H9 (cell line): Measurements from ENCODE around the gene LAMP5. TPM values are rescaled to one million over a fixed set of nuclear protein-coding genes. Genes with fewer than 3 reads are reported as not detected.

Experiments used
- DNase-seq: peaks from one replicate; pipeline ENCODE4 v3.0.0-alpha.2; 2017
- H2AFZ ChIP-seq: one replicate; pipeline ENCODE4 v1.6.1; 2013; ENCODE audit warnings: mild to moderate bottlenecking, low read length, control low read depth, moderate library complexity
- H2AK5ac ChIP-seq: 2 replicates; pipeline ENCODE4 v1.6.1; 2013; ENCODE audit warnings: low read length, control low read depth, mixed read lengths; ENCODE audit not compliant: insufficient read length
- H2BK120ac ChIP-seq: one replicate; pipeline ENCODE4 v1.6.1; 2013; ENCODE audit warnings: low read depth, mild to moderate bottlenecking, low read length, control low read depth, inconsistent platforms; ENCODE audit not compliant: poor library complexity, severe bottlenecking
- H2BK12ac ChIP-seq: 2 replicates; pipeline ENCODE4 v1.6.1; 2013; ENCODE audit warnings: low read length, control low read depth, mixed read lengths, low read depth; ENCODE audit not compliant: insufficient read length
- H2BK15ac ChIP-seq: 2 replicates; pipeline ENCODE4 v1.6.1; 2013; ENCODE audit warnings: low read depth, low read length, control low read depth
- H2BK20ac ChIP-seq: one replicate; pipeline ENCODE4 v1.6.1; 2013; ENCODE audit warnings: low read depth, mild to moderate bottlenecking, low read length, control low read depth, inconsistent platforms; ENCODE audit not compliant: poor library complexity, severe bottlenecking
- H2BK5ac ChIP-seq: 2 replicates; pipeline ENCODE4 v1.6.1; 2013; ENCODE audit warnings: low read length, control low read depth, mixed read lengths; ENCODE audit not compliant: insufficient read length
- H3K14ac ChIP-seq: 2 replicates; pipeline ENCODE4 v1.6.1; 2013; ENCODE audit warnings: low read length, control low read depth; ENCODE audit not compliant: insufficient read depth
- H3K18ac ChIP-seq: 2 replicates; pipeline ENCODE4 v1.6.1; 2013; ENCODE audit warnings: low read depth, mild to moderate bottlenecking, mixed read lengths, low read length, control low read depth; ENCODE audit not compliant: insufficient read length
- H3K23ac ChIP-seq: 2 replicates; pipeline ENCODE4 v1.6.1; 2013; ENCODE audit warnings: low read length, control low read depth, mixed read lengths, low read depth; ENCODE audit not compliant: insufficient read length
- H3K23me2 ChIP-seq: 2 replicates; pipeline ENCODE4 v1.6.1; 2013; ENCODE audit warnings: low read depth, mild to moderate bottlenecking, mixed read lengths, low read length, control low read depth; ENCODE audit not compliant: insufficient read length, poor library complexity, severe bottlenecking
- H3K27ac ChIP-seq: 2 replicates; pipeline ENCODE4 v1.5.1; 2013; ENCODE audit warnings: low read length, control low read depth, mixed read lengths, low read depth; ENCODE audit not compliant: insufficient read length
- H3K27me3 ChIP-seq: 2 replicates; pipeline ENCODE4 v1.6.1; 2013; ENCODE audit warnings: low read length, control low read depth, inconsistent platforms; ENCODE audit not compliant: insufficient read depth
- H3K4ac ChIP-seq: 2 replicates; pipeline ENCODE4 v1.6.1; 2013; ENCODE audit warnings: low read depth, mild to moderate bottlenecking, control low read depth, inconsistent platforms, low read length, moderate library complexity
- H3K4me1 ChIP-seq: 2 replicates; pipeline ENCODE4 v1.6.1; 2013; ENCODE audit warnings: low read length, control low read depth, inconsistent platforms; ENCODE audit not compliant: insufficient read depth
- H3K4me2 ChIP-seq: 2 replicates; pipeline ENCODE4 v1.6.1; 2013; ENCODE audit warnings: low read length, control low read depth, mixed read lengths; ENCODE audit not compliant: insufficient read length, insufficient read depth
- H3K56ac ChIP-seq: 2 replicates; pipeline ENCODE4 v1.6.1; 2013; ENCODE audit warnings: low read depth, mild to moderate bottlenecking, mixed read lengths, low read length, control low read depth; ENCODE audit not compliant: insufficient read length
- H3K79me1 ChIP-seq: 2 replicates; pipeline ENCODE4 v1.6.1; 2013; ENCODE audit warnings: low read depth, mild to moderate bottlenecking, moderate library complexity, low read length, control low read depth, inconsistent platforms; ENCODE audit not compliant: insufficient read depth, poor library complexity, severe bottlenecking
- H3K79me2 ChIP-seq: 2 replicates; pipeline ENCODE4 v1.6.1; 2013; ENCODE audit warnings: low read length, control low read depth, inconsistent platforms; ENCODE audit not compliant: insufficient read depth
- H3K9ac ChIP-seq: 2 replicates; pipeline ENCODE4 v1.6.1; 2013; ENCODE audit warnings: low read length, control low read depth, mixed read lengths; ENCODE audit not compliant: insufficient read length; ENCODE audit errors: extremely low read depth
- H3K9me3 ChIP-seq: one replicate; pipeline ENCODE4 v1.6.1; 2013; ENCODE audit warnings: low read depth, low read length, inconsistent platforms; ENCODE audit not compliant: control insufficient read depth
- H3T11ph ChIP-seq: one replicate; pipeline ENCODE4 v1.6.1; 2013; ENCODE audit warnings: mild to moderate bottlenecking, low read length, control low read depth, inconsistent platforms
- H4K20me1 ChIP-seq: one replicate; pipeline ENCODE4 v1.6.1; 2013; ENCODE audit not compliant: control insufficient read depth, insufficient read length, insufficient read depth
- H4K5ac ChIP-seq: 2 replicates; pipeline ENCODE4 v1.6.1; 2013; ENCODE audit warnings: low read depth, mild to moderate bottlenecking, mixed read lengths, low read length, control low read depth; ENCODE audit not compliant: insufficient read length
- H4K8ac ChIP-seq: replicated peaks from 2 replicates; pipeline ENCODE4 v1.6.1; 2013; ENCODE audit warnings: low read length, control low read depth, mixed read lengths, low read depth; ENCODE audit not compliant: insufficient read length
- H4K91ac ChIP-seq: 2 replicates; pipeline ENCODE4 v1.6.1; 2013; ENCODE audit warnings: low read depth, mild to moderate bottlenecking, moderate library complexity, mixed read lengths, low read length, control low read depth; ENCODE audit not compliant: insufficient read length
- H3K27ac Mint-ChIP-seq, 3 experiments: 2 replicates in 2 of 3; 3 replicates in 1 of 3; pipeline ENCODE4 v1.8.0; 2020 to 2021; ENCODE audit warnings: mixed read lengths in 3 of 3, mild to moderate bottlenecking in 1 of 3, moderate library complexity in 1 of 3
- H3K27me3 Mint-ChIP-seq: 2 replicates; pipeline ENCODE4 v1.8.0; 2021; ENCODE audit warnings: low read depth, mild to moderate bottlenecking, moderate library complexity, mixed read lengths
- H3K36me3 Mint-ChIP-seq, 3 experiments: 2 replicates in 2 of 3; 3 replicates in 1 of 3; pipeline ENCODE4 v1.8.0; 2020 to 2021; ENCODE audit warnings: low read depth in 3 of 3, mixed read lengths in 3 of 3; ENCODE audit not compliant: insufficient read depth in 1 of 3
- H3K4me1 Mint-ChIP-seq, 2 experiments: 2 replicates each; pipeline ENCODE4 v1.8.0; 2020; ENCODE audit warnings: mixed read lengths in 2 of 2
- H3K4me3 Mint-ChIP-seq, 2 experiments: 2 replicates in 1 of 2; 3 replicates in 1 of 2; pipeline ENCODE4 v1.8.0; 2020 to 2021; ENCODE audit warnings: mild to moderate bottlenecking in 2 of 2, mixed read lengths in 2 of 2, moderate library complexity in 1 of 2
- H3K9me3 Mint-ChIP-seq, 2 experiments: 2 replicates in 1 of 2; 3 replicates in 1 of 2; pipeline ENCODE4 v1.8.0; 2020; ENCODE audit warnings: mild to moderate bottlenecking in 2 of 2, mixed read lengths in 2 of 2, moderate library complexity in 1 of 2
- CTCF ChIP-seq: fragments of 200-600 bp; sonication (generic); conservative IDR thresholded peaks from 3 replicates; pipeline ENCODE4 v1.8.0; 2021; ENCODE audit warnings: antibody characterized with exemption, mild to moderate bottlenecking
- WGBS: extraction: QIAGEN DNeasy Blood & Tissue Kit; methylation state at CpG from one replicate; pipeline ENCODE4 v1.1.7; 2013; ENCODE audit warnings: missing lambda C conversion rate, low lambda C conversion rate, mixed read lengths; ENCODE audit not compliant: insufficient read length; ENCODE audit errors: extremely low coverage; 5-methylcytosine and 5-hydroxymethylcytosine counted together
- total RNA-seq: library from RNA; stranded (reverse); gene quantifications from 2 replicates; pipeline ENCODE4 v1.2.1, GENCODE V29; 2021

LAMP5 gene
- total RNA-seq, 1 experiment from 2014 or later = 0.35 TPM

DNA sequence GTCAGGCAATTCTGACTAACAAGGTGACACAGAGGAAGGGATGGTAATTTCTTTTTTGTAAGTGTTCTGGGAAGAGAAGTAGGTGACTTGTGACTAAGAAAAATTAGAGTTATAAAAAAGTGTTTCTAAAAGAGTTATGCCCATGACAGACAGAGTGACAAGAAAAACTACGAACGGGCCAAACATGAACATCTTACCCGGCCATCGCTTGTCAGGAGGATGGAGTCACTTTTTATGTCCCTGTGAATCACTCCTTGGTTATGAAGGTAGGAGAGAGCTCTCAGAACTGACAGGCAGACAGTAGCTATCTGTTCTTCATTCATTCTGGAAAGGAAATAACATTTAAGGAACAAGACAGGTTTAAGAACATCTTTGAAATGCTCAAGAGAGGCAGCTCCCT, 43.0 kb downstream of the LAMP5 start:
- no peaks in the 10 kb centered on the region for H3K79me2 ChIP-seq
- no peak overlapping the region for H3K4me3 Mint-ChIP-seq
- no peaks in the 10 kb centered on the region for H3K9me3 ChIP-seq
- H3K4me1 Mint-ChIP-seq = no peaks in the 10 kb centered on the region
- TF ChIP-seq CTCF = no peak
- no peak overlapping the region for H3K4ac ChIP-seq
- no peaks in the 10 kb centered on the region; a peak in 1 of 7 replicates for H3K36me3 Mint-ChIP-seq
- H3K9me3 Mint-ChIP-seq = no peaks in the 10 kb centered on the region
- no peak overlapping the region for H2BK15ac ChIP-seq
- H2AK5ac ChIP-seq = no peak overlapping the region
- no peak overlapping the region for H3K9ac ChIP-seq
- H2BK5ac ChIP-seq = no peak overlapping the region
- H3K27ac ChIP-seq = no peak overlapping the region
- H3K56ac ChIP-seq = no peak overlapping the region
- no peak overlapping the region for H2BK20ac ChIP-seq
- H3K18ac ChIP-seq = no peak overlapping the region
- H3K4me1 ChIP-seq = no peaks in the 10 kb centered on the region
- no peaks in the 10 kb centered on the region for H4K20me1 ChIP-seq
- no peak overlapping the region for H2BK12ac ChIP-seq
- DNase-seq = no peak
- H4K8ac ChIP-seq = no peak overlapping the region
- no peaks in the 10 kb centered on the region for H3K79me1 ChIP-seq
- no peak overlapping the region for H3K27ac Mint-ChIP-seq
- no peak overlapping the region for H2BK120ac ChIP-seq
- no peak overlapping the region for H3K14ac ChIP-seq
- no CpG with 5 or more reads among the region's 4 CpGs for WGBS
- H4K5ac ChIP-seq = no peak overlapping the region
- H3K4me2 ChIP-seq = no peak overlapping the region
- no peak overlapping the region for H2AFZ ChIP-seq
- no peaks in the 10 kb centered on the region for H3K27me3 ChIP-seq
- H3K27me3 Mint-ChIP-seq = peaks cover 5% of the 10 kb centered on the region; the same call in 1 of the 2 replicates
- no peak overlapping the region for H3K23ac ChIP-seq
- H4K91ac ChIP-seq = no peak overlapping the region
- no peaks in the 10 kb centered on the region for H3K23me2 ChIP-seq
- H3T11ph ChIP-seq = no peak overlapping the region
